GM21529 (cell line): ENCODE data around the gene RNF222.
"Not testable (repeated sequence)": the region's sequence is repeated elsewhere in the genome, so short reads cannot be mapped to it uniquely, and the experiment has no call there.

ENCODE experiments used
- ATAC-seq: cut with Tn5 transposase; IDR thresholded peaks from one replicate; pipeline ENCODE4 v1.9.1; 2021; ENCODE audit not compliant: unreplicated experiment

The RNF222 gene

DNA sequence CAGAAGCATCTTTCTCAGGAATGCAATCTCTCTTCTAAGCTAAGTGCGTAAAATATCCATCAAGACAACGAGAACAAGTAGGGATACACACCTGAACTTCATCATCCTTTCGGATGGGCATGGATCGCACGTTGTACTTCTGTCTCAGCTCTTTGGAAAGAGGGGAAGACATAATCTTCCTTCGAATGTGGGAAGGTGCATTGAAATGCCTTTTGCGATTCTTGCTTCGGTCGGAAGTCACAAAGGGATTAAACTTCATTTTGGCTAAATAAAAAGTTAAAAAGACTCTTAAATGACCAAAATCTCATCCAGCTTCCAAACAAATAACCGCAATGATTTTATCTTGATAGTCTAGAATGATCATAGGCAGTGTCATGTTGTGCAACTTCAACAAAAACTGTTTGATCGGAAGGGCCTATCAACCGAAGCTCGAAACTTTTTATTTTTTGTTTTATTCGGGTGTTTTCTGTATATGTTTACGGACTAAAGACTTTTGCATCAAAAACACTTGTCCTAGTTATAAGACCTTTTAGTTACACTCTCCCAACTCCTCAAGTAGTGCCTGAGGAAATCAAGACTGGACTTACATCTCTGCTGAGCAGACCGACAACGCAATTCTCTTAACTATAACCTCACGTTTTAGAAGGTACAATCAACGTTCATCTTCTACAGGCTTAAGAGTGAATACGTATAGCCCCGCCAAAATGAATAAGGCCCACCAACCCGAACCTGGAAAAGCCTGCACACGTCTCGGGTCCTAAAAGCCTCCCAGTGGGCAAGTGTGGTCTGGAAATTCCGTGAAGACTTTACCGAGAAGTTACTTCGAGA is 15.4 kb downstream of the RNF222 start:
- ATAC-seq = no peak

DNA sequence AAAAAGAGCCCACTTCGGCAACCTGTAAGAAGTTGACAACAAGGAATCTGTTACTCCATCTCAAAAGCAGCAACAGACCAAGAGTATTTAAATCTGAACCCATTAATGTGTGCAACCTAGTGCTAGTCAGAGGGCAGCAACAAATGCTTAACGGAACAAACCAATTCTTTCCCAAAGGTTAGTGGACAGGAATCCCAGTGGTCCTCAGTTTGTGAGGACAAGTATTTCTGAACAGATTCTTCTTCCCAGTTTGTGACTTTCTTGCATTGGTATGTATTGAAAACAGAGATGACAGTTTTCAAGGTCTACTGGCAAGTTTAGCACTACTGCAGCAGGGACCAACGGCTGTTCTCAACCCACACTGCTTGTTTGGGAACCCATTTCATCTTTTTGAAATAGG is 17.6 kb downstream of the RNF222 start:
- ATAC-seq = no peak

DNA sequence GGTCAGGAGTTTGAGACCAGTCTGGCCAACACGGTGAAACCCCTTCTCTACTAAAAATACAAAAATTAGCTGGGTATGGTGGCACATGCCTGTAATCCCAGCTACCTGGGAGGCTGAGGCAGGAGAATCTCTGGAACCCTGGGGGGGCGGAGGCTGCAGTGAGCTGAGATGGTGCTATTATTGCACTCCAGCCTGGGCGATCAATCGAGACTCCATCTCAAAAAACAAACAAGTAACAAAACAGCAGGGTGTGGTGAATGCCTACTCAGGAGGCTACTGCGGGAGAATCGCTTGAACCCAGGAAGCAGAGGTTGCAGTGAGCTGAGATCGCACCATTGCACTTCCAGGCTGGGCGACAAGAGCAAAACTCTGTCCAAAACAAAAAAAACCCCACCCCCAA is 19.5 kb downstream of the RNF222 start:
- ATAC-seq = not testable (repeated sequence)

GRCh38 chr17:8377422-8377821 is 20.2 kb downstream of the RNF222 start:
- no peak for ATAC-seq

GRCh38 chr17:8376271-8377067 is 21.2 kb downstream of the RNF222 start, which contains the start of gene KRABD2:
TSS of gene KRABD2 (minus strand) at chr17:8376704.
- peak; percentile 84 for ATAC-seq

GRCh38 chr17:8375738-8376259 is 21.8 kb downstream of the RNF222 start:
- no peak for ATAC-seq

DNA sequence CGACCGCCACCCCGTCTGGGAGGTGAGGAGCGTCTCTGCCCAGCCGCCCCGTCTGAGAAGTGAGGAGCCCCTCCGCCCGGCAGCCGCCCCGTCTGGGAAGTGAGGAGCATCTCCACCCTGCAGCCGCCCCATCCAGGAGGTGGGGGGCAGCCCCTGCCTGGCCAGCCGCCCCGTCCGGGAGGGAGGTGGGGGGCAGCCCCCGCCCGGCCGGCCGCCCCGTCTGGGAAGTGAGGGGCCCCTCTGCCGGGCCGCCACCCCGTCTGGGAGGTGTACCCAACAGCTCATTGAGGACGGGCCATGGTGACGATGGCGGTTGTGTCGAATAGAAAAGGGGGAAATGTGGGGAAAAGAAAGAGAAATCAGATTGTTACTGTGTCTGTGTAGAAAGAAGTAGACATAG is 23.8 kb downstream of the RNF222 start:
- ATAC-seq = not testable (repeated sequence)

DNA sequence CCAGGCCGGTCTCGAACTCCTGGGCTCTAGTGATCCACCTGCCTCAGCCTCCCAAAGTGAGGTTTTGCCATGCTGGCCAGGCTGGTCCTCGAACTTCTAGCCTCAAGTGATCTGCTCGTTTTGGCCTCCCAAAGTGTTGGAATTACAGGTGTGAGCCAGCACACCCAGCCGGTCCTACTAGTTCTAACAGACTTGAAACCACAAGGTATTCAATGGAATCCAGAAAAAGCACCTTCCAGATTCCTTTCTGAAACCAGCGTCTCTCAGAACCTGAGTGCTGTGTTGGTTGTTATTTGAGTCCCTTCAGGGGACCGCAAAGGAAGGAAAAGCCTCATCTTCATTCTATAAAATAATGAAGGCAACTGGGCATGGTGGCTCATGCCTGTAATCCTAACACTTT is 25.2 kb downstream of the RNF222 start:
- no peak for ATAC-seq

DNA sequence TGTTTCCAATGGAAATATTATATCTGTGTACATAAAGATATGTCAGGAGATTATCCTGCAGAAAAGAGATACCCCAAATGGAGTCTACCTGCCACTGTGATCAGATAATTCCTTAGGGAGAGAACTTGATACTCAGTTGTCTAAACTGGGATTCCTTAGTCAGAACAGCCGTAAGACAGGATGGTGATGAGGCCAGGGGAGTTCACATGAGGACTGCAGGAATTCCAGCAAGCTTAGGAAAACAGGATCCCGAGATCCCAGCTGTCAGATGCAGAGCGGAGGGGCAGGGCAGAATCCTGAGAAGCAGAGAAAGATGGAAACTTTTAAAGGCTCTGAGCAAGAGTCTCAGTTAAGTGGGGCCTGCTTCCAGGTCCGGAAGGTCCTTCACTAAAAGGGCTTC is 25.8 kb downstream of the RNF222 start:
- no peak for ATAC-seq

- ATAC-seq = no peak
These were observed 27.7 kb downstream of the RNF222 start for GRCh38 chr17:8369944-8370343.

- ATAC-seq = no peak
These were observed 29.4 kb downstream of the RNF222 start for GRCh38 chr17:8368193-8368592.

- ATAC-seq = no peak
These were observed 31.4 kb downstream of the RNF222 start for GRCh38 chr17:8366231-8366630.

DNA sequence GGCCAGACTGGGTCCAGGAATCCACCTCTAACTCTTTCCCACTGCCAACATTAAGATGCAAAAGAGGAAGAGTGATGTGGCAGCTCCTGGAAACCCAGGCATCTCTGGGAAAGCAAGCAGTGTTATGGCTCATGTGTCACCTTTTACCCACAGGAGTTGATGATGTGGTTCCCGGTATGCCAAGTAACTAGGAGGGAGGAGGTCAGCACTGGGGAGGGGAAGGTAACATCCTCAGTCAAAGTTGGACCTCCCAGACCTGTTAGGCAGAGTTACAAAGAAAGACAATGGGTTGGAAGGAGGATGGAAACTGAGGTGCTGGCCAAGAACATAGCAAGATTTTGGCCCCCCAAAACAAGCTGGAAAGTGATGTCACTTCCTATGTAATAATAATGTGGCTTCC is 32.5 kb downstream of the RNF222 start:
- no peak for ATAC-seq

- ATAC-seq = no peak
These were observed 34.8 kb downstream of the RNF222 start for GRCh38 chr17:8362651-8363332.

DNA sequence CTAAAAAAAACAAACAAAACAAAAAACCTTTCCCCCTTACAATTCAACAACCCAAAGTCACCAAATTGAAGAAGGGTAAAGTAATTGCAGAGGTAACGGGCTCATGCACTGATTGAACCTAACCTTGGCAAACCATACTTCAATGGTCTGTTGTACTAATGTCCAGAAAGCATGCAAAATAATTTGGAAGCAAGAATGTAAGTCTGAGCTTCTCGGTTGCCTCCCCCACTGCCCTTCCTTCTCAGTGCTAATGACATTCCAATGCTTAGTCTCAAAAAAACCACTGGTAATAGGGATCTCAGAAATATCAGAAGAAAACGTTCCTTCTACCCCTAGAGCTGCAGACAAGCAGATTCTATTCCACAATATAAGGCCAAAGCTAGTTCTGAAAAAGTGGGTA is 36.9 kb downstream of the RNF222 start:
- ATAC-seq = no peak

- ATAC-seq = no peak
These were observed 37.4 kb downstream of the RNF222 start for GRCh38 chr17:8360260-8360659.

DNA sequence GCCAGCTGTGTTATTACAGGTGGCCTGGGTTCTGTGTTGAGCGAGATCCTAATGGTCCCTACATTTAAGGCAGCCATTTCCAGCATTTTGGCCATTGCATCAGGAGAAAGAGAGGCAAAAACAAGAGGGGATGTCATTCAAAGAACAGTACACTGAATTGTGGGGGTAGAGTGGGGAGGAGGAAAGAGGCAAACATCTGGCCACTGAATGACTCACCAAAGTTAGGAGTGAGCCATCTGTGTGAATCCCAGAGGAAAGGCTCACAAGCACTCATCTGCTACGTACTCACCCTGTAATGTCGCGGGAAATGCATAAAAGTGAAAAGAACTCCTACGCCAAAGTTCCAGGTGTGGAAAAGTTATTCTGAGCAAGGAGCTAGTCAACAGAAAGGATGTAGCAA is 37.9 kb downstream of the RNF222 start:
- ATAC-seq = no peak

DNA sequence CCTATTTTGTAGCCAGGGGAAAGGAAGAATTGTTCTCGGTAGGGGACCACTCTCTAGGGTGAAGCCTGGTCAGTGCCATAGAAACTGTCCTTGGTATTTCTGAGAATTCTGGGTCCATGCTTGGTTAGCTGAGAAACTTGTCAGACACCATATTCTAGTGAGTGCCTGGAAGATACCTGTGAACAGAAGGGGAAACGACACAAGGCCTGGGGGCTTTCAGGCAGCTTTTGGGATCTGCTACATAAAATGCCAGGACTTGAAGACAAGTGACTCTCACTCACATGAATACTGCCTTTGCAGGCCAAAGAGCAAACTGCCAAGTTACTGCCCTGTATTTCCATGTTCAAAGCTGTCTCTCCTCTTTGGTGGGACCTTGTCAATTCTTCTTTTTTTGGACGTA is 39.7 kb downstream of the RNF222 start:
- ATAC-seq = no peak

- no peak for ATAC-seq
These were observed 43.4 kb downstream of the RNF222 start for GRCh38 chr17:8354236-8354635.

DNA sequence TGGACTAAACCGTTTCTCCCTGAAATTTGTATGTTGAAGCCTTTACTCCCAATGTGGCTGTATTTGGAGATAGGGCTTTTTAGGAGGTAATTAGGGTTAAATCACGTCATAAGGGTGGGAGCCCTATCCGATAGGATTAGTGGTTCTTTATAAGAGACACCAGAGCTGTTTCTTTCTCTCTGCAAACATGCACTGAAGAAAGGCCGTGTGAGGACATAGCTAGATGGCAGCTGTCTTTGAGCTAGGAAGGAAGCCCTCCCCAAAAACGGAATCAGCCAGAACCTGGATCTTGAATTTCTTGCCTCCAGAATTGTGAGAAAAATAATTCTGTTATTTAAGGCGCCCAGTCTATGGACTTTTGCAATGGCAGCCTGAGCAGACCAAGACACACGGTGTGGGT is 43.9 kb downstream of the RNF222 start:
- no peak for ATAC-seq

DNA sequence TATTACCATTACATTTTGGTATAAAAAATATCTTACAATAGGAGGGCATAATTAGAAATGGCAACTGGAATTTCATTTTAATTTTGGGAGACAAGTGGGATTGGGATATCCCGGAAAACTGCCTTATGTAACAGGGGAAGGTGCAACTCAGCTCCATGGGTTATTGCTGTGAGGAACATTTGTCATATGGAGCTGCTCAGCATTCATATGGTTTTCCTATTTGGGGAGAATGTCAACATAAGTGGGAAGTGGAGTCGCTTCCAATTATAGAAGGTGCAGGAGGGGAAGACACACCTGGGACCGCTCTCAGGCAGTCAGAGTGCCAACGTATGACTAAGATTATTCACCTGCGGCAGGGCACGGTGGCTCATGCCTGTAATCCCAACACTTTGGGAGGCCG is 47.3 kb downstream of the RNF222 start:
- no peak for ATAC-seq
